ENCODE measurements around the gene OR8H2. TPM values are rescaled to one million over a fixed set of nuclear protein-coding genes. Genes with fewer than 3 reads are reported as not detected.
"Not testable (repeated sequence)": the region's sequence is repeated elsewhere in the genome, so short reads cannot be mapped to it uniquely, and the experiment has no call there.

The OR8H2 gene
- not detected for total RNA-seq

- ATAC-seq (no peak), DNase-seq (ENCODE audit: low spot score in 2 of 2) (no peak)
- no peak within 1 kb of the TSS for H3K27ac Mint-ChIP-seq
- H3K9me3 Mint-ChIP-seq = peaks cover 7 to 18% of the 10 kb centered on the region in 2 donors
- peaks cover 0 to 5% of the 10 kb centered on the region in 2 donors for H3K36me3 Mint-ChIP-seq
These were observed at the start of gene OR8H2 for GRCh38 chr11:56103210-56103737. Gene OR8H2 (plus strand): TSS chr11:56103687. CDS start chr11:56105043, 1,356 bp downstream.

GRCh38 chr11:56056366-56056765, 47.1 kb upstream of the OR8H2 start:
- ATAC-seq; DNase-seq (ENCODE audit: low spot score in 2 of 2); H3K27ac Mint-ChIP-seq: not testable (repeated sequence)
- Mint-ChIP-seq H3K36me3 (peaks cover 0 to 19% of the 10 kb centered on the region in 2 donors), H3K9me3 (peaks cover 25 to 26% of the 10 kb centered on the region in 2 donors)

- not testable (repeated sequence) for H3K27ac Mint-ChIP-seq; DNase-seq (ENCODE audit: low spot score in 2 of 2); ATAC-seq
- Mint-ChIP-seq H3K9me3 (peaks cover 20% of the 10 kb centered on the region in 2 donors), H3K36me3 (peaks cover 0 to 19% of the 10 kb centered on the region in 2 donors)
These were observed 45.7 kb upstream of the OR8H2 start for GRCh38 chr11:56057661-56058237.

- DNase-seq (ENCODE audit: low spot score in 2 of 2); ATAC-seq: not testable (repeated sequence)
- peak overlapping the region in 1 of 2 donors; percentile 57 for H3K27ac Mint-ChIP-seq
- H3K9me3 Mint-ChIP-seq = peaks cover 20% of the 10 kb centered on the region in 2 donors
- peaks cover 0 to 19% of the 10 kb centered on the region in 2 donors for H3K36me3 Mint-ChIP-seq
These were observed 45.2 kb upstream of the OR8H2 start for GRCh38 chr11:56058260-56058780.

- Mint-ChIP-seq H3K27ac (no peak overlapping the region), H3K9me3 (peaks cover 10 to 21% of the 10 kb centered on the region in 2 donors), H3K36me3 (no peaks in the 10 kb centered on the region)
- DNase-seq (ENCODE audit: low spot score in 2 of 2) = no peak
- ATAC-seq = no peak
These were observed 36.5 kb upstream of the OR8H2 start for GRCh38 chr11:56066980-56067379.

- H3K27ac Mint-ChIP-seq = no peak overlapping the region
- peaks cover 7 to 12% of the 10 kb centered on the region in 2 donors for H3K9me3 Mint-ChIP-seq
- ATAC-seq = no peak
- DNase-seq (ENCODE audit: low spot score in 2 of 2) = no peak
- H3K36me3 Mint-ChIP-seq = no peaks in the 10 kb centered on the region
These were observed 13.8 kb upstream of the OR8H2 start for GRCh38 chr11:56089697-56090096.

GRCh38 chr11:56093008-56093407, 10.5 kb upstream of the OR8H2 start, which contains the start of gene OR8I2:
Gene OR8I2 (plus strand): TSS chr11:56093308. CDS start chr11:56093308, 0 bp downstream.
- no peak for DNase-seq (ENCODE audit: low spot score in 2 of 2)
- Mint-ChIP-seq H3K27ac (no peak within 1 kb of the TSS), H3K9me3 (peaks cover 9 to 15% of the 10 kb centered on the region in 2 donors), H3K36me3 (no peaks in the 10 kb centered on the region)
- no peak for ATAC-seq

GRCh38 chr11:56122073-56122472, 18.6 kb downstream of the OR8H2 start, which contains the start of gene OR8H3:
Gene OR8H3 (plus strand): TSS chr11:56122373. CDS start chr11:56122373, 0 bp downstream.
- DNase-seq (ENCODE audit: low spot score in 2 of 2) (no peak), ATAC-seq (no peak)
- Mint-ChIP-seq H3K9me3 (peaks cover 12 to 13% of the 10 kb centered on the region in 2 donors), H3K27ac (no peak within 1 kb of the TSS), H3K36me3 (no peaks in the 10 kb centered on the region)

GRCh38 chr11:56140151-56140661, 36.7 kb downstream of the OR8H2 start, which contains the start of gene OR8J3:
Gene OR8J3 (minus strand): TSS chr11:56140201. CDS start chr11:56137718, 2,483 bp downstream.
- no peaks in the 10 kb centered on the region for H3K36me3 Mint-ChIP-seq
- H3K27ac Mint-ChIP-seq = no peak within 1 kb of the TSS
- no peak for DNase-seq (ENCODE audit: low spot score in 2 of 2)
- ATAC-seq = no peak
- H3K9me3 Mint-ChIP-seq = peaks cover 12 to 16% of the 10 kb centered on the region in 2 donors

GRCh38 chr11:56143681-56144080, 40.2 kb downstream of the OR8H2 start:
- DNase-seq (ENCODE audit: low spot score in 2 of 2); H3K36me3 Mint-ChIP-seq; ATAC-seq; H3K27ac Mint-ChIP-seq: not testable (repeated sequence)
- H3K9me3 Mint-ChIP-seq = peaks cover 8 to 13% of the 10 kb centered on the region in 2 donors

GRCh38 chr11:56151376-56151775, 47.9 kb downstream of the OR8H2 start:
- ATAC-seq (no peak), DNase-seq (ENCODE audit: low spot score in 2 of 2) (no peak)
- H3K27ac Mint-ChIP-seq = no peak overlapping the region
- peaks cover 24 to 35% of the 10 kb centered on the region in 2 donors for H3K9me3 Mint-ChIP-seq
- H3K36me3 Mint-ChIP-seq = peaks cover 0 to 11% of the 10 kb centered on the region in 2 donors

GRCh38 chr11:56152333-56152732, 48.8 kb downstream of the OR8H2 start:
- H3K27ac Mint-ChIP-seq = no peak overlapping the region
- peaks cover 24 to 42% of the 10 kb centered on the region in 2 donors for H3K9me3 Mint-ChIP-seq
- DNase-seq (ENCODE audit: low spot score in 2 of 2) (no peak), ATAC-seq (no peak)
- H3K36me3 Mint-ChIP-seq = peaks cover 0 to 11% of the 10 kb centered on the region in 2 donors

Other genes starting within 250 kb of the OR8H2 start
- not detected for gene TRIM51, start 220.4 kb upstream of the OR8H2 start, total RNA-seq
- gene OR5W2, start 189.1 kb upstream of the OR8H2 start, total RNA-seq = not detected
- not detected for gene OR5I1, start 167.3 kb upstream of the OR8H2 start, total RNA-seq
- not detected for gene OR10AG1, start 133.7 kb upstream of the OR8H2 start, total RNA-seq
- gene OR5F1, start 109.1 kb upstream of the OR8H2 start, total RNA-seq = not detected
- gene OR5AS1, start 76.0 kb upstream of the OR8H2 start, total RNA-seq = not detected
- not detected for gene OR8I2, start 10.4 kb upstream of the OR8H2 start, total RNA-seq
- gene OR8H3, start 18.7 kb downstream of the OR8H2 start, total RNA-seq = not detected
- gene OR8J3, start 36.5 kb downstream of the OR8H2 start, total RNA-seq = not detected
- gene OR8K5, start 56.6 kb downstream of the OR8H2 start, total RNA-seq = not detected
- not detected for gene OR5J2, start 72.9 kb downstream of the OR8H2 start, total RNA-seq
- not detected for gene OR5T2, start 130.6 kb downstream of the OR8H2 start, total RNA-seq
- gene OR5T3, start 148.6 kb downstream of the OR8H2 start, total RNA-seq = not detected
- gene OR5T1, start 170.5 kb downstream of the OR8H2 start, total RNA-seq = not detected
- not detected for gene OR8H1, start 188.6 kb downstream of the OR8H2 start, total RNA-seq
- not detected for gene OR8K3, start 211.5 kb downstream of the OR8H2 start, total RNA-seq
- gene OR8K1, start 242.4 kb downstream of the OR8H2 start, total RNA-seq = not detected